ENCODE results near the gene SNX12.

Gene SNX12

GRCh38 chrX:71068044-71068918, at the start of gene SNX12:
Gene SNX12, minus strand, starts transcription at chrX:71068334. Its CDS starts 28 bp downstream, at chrX:71068306.
- no peak for FAIRE-seq

- no peak for FAIRE-seq
These were observed 49.2 kb upstream of the SNX12 start for GRCh38 chrX:71117358-71117757.

- no peak for FAIRE-seq
These were observed 43.8 kb upstream of the SNX12 start for GRCh38 chrX:71111921-71112431.

GRCh38 chrX:71111141-71111843, 43.2 kb upstream of the SNX12 start, which contains the start of gene IL2RG:
Gene IL2RG, minus strand, starts transcription at chrX:71111577. Its CDS starts 38 bp downstream, at chrX:71111539.
- no peak for FAIRE-seq

GRCh38 chrX:71109051-71109450, 40.9 kb upstream of the SNX12 start:
- FAIRE-seq: no peak

GRCh38 chrX:71107762-71108360, 39.7 kb upstream of the SNX12 start:
- FAIRE-seq: no peak

GRCh38 chrX:71107245-71107644, 39.1 kb upstream of the SNX12 start:
- FAIRE-seq: no peak

GRCh38 chrX:71106427-71106826, 38.3 kb upstream of the SNX12 start, which contains the start of gene CXorf65:
Gene CXorf65, minus strand, starts transcription at chrX:71106740. Its CDS starts 184 bp downstream, at chrX:71106556.
- no peak for FAIRE-seq

- FAIRE-seq: no peak
These were observed 37.5 kb upstream of the SNX12 start for GRCh38 chrX:71105628-71106027.

GRCh38 chrX:71103110-71103983, 35.2 kb upstream of the SNX12 start:
- FAIRE-seq: no peak

GRCh38 chrX:71102292-71102691, 34.2 kb upstream of the SNX12 start:
- FAIRE-seq: no peak

GRCh38 chrX:71100581-71101505, 32.7 kb upstream of the SNX12 start:
- no peak for FAIRE-seq

- FAIRE-seq: no peak
These were observed 31.6 kb upstream of the SNX12 start for GRCh38 chrX:71099736-71100135.

GRCh38 chrX:71098951-71099506, 30.9 kb upstream of the SNX12 start:
- no peak for FAIRE-seq

GRCh38 chrX:71098302-71098701, 30.2 kb upstream of the SNX12 start:
- no peak for FAIRE-seq

GRCh38 chrX:71096760-71097032, 28.6 kb upstream of the SNX12 start:
- FAIRE-seq: no peak

- no peak for FAIRE-seq
These were observed 28.0 kb upstream of the SNX12 start for GRCh38 chrX:71095981-71096759.

- FAIRE-seq: no peak
These were observed 27.4 kb upstream of the SNX12 start, which contains the start of gene FOXO4 for GRCh38 chrX:71095555-71095980. Gene FOXO4, plus strand, starts transcription at chrX:71095851. Its CDS starts 678 bp downstream, at chrX:71096529.

GRCh38 chrX:71095033-71095432, 26.9 kb upstream of the SNX12 start:
- no peak for FAIRE-seq

GRCh38 chrX:71091263-71091662, 23.1 kb upstream of the SNX12 start:
- no peak for FAIRE-seq

Data from islet of Langerhans (tissue), 1 donor.